Measurements from ENCODE around the gene PTK6.

Gene PTK6

DNA sequence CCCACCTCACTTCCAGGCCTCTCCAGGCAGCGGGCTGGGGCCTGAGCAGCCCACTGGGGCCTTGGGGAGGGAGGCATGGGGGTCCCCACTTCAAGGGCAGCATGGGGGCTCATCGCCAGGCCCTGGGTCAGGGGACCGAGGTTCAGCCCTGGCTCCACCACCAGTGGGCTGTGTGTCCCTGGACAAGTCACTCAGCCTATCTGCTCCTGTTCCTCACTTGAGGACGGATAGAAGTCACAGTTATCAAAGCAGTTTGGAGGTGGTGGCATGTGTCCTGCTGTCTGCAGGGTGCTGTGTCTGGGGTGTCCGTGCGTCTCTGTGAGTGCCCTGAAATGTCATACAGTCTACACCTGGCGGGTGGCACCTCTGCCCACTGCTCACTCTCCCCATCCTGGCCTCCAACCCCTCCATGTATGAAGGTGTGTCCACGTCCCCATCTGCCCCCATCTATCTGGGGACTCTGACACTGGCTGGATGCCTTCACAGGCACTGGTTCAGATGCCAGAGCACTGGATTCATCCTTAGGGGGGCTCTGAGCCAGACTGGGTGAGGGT, 41.9 kb downstream of the PTK6 start:
- DNase-seq (ENCODE audit: extremely low read depth, insufficient read length): no peak
- H3K4me3 ChIP-seq (replicated peaks; ENCODE audit: low read depth, low read length): no peak overlapping the region
- no peaks in the 10 kb centered on the region; the same call in 1 of the 2 replicates for H3K27me3 ChIP-seq (replicated peaks; ENCODE audit: control insufficient read depth, insufficient read depth, low read length)
- H3K36me3 ChIP-seq (ENCODE audit: control insufficient read depth, insufficient read depth, low read length): no peaks in the 10 kb centered on the region
- TF ChIP-seq, protein P1, sequence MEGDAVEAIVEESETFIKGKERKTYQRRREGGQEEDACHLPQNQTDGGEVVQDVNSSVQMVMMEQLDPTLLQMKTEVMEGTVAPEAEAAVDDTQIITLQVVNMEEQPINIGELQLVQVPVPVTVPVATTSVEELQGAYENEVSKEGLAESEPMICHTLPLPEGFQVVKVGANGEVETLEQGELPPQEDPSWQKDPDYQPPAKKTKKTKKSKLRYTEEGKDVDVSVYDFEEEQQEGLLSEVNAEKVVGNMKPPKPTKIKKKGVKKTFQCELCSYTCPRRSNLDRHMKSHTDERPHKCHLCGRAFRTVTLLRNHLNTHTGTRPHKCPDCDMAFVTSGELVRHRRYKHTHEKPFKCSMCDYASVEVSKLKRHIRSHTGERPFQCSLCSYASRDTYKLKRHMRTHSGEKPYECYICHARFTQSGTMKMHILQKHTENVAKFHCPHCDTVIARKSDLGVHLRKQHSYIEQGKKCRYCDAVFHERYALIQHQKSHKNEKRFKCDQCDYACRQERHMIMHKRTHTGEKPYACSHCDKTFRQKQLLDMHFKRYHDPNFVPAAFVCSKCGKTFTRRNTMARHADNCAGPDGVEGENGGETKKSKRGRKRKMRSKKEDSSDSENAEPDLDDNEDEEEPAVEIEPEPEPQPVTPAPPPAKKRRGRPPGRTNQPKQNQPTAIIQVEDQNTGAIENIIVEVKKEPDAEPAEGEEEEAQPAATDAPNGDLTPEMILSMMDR (IDR thresholded peaks at IDR 0.05; ENCODE audit: insufficient read depth, low read length, poor library complexity, severe bottlenecking): no peak

DNA sequence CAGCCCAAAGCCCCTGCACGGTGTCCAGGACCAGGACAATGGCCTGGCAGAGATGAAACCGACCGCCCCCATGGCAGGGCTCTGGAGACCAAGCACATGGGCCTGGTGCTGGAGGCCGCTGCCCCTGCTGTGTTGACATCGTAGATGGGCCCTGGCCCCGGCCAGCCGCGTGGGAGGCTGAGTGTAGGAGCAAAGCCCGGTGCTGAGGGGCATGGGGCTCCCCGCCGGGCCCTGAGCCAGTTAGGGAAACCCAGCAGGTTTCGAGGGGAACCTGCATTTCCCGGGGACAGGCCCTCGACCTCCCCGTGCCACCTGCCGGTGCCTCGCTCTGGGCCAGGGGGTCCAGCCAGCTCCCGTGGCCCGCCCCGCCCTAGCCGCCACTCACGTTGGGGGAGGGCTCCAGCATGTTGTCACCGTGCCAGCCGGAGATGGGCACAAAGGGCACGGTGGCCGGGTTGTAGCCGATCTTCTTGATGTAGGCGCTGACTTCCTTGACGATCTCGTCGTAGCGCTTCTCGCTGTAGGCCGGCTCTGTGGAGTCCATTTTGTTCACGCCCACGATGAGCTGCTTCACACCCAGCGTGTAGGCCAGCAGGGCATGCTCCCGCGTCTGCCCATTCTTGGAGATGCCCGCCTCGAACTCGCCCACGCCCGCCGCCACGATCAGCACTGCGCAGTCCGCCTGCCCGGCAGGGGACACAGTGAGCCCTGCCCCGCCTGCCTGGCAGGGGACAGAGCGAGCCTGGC, 42.6 kb downstream of the PTK6 start:
- H3K4me3 ChIP-seq (replicated peaks; ENCODE audit: low read depth, low read length): no peak overlapping the region
- H3K36me3 ChIP-seq (ENCODE audit: control insufficient read depth, insufficient read depth, low read length): no peaks in the 10 kb centered on the region
- no peak for DNase-seq (ENCODE audit: extremely low read depth, insufficient read length)
- H3K27me3 ChIP-seq (replicated peaks; ENCODE audit: control insufficient read depth, insufficient read depth, low read length): no peaks in the 10 kb centered on the region; the same call in 1 of the 2 replicates
- TF ChIP-seq, protein P1 (IDR thresholded peaks at IDR 0.05; ENCODE audit: insufficient read depth, low read length, poor library complexity, severe bottlenecking): no peak

DNA sequence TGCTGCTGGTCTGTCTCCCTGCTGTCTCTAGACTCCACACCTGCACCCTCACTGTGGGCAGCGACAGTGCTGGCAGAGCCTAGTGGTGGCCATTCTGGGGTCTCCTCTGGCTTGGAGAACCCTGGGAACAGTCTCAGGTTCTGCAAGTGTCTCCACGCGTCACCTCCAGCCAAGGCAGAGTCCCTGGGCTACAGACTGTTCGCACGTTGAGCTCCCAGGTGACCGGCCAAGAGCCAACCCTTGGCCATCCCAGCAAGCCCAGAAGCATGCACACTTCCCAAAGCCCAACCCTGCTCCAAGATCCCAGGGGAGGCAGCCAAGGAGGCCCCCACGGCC, 43.1 kb downstream of the PTK6 start:
- no peak overlapping the region for H3K4me3 ChIP-seq (replicated peaks; ENCODE audit: low read depth, low read length)
- no peak for DNase-seq (ENCODE audit: extremely low read depth, insufficient read length)
- TF ChIP-seq, protein P1 (IDR thresholded peaks at IDR 0.05; ENCODE audit: insufficient read depth, low read length, poor library complexity, severe bottlenecking): no peak
- no peaks in the 10 kb centered on the region; the same call in 1 of the 2 replicates for H3K27me3 ChIP-seq (replicated peaks; ENCODE audit: control insufficient read depth, insufficient read depth, low read length)
- H3K36me3 ChIP-seq (ENCODE audit: control insufficient read depth, insufficient read depth, low read length): no peaks in the 10 kb centered on the region

DNA sequence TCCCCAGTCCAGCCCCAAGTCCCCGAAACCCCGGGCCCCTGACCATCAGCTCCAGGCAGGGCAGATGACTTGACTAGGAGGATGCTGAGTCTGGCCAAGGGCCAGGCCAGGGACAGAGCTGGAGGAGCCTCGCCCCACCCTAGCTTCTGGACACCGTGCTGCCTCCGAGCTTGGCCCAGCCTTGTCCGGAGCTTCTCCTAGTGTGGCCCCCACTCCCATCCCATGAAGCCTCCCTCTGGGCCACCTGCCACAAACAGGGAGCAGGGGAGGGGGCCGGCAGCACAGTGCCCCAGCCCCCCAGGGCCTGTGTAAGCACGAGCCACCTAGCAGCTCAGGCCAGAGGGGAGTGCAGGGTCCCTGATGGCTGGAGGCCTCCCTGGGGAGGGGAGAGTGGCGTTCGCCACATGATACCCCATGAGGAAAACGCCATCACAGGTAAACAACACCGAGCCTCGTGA, 43.6 kb downstream of the PTK6 start:
- Histone ChIP-seq H3K27me3 (replicated peaks; ENCODE audit: control insufficient read depth, insufficient read depth, low read length) (no peaks in the 10 kb centered on the region; the same call in 1 of the 2 replicates), H3K4me3 (replicated peaks; ENCODE audit: low read depth, low read length) (no peak overlapping the region), H3K36me3 (ENCODE audit: control insufficient read depth, insufficient read depth, low read length) (no peaks in the 10 kb centered on the region)
- TF ChIP-seq, protein P1 (IDR thresholded peaks at IDR 0.05; ENCODE audit: insufficient read depth, low read length, poor library complexity, severe bottlenecking): no peak
- no peak for DNase-seq (ENCODE audit: extremely low read depth, insufficient read length)

DNA sequence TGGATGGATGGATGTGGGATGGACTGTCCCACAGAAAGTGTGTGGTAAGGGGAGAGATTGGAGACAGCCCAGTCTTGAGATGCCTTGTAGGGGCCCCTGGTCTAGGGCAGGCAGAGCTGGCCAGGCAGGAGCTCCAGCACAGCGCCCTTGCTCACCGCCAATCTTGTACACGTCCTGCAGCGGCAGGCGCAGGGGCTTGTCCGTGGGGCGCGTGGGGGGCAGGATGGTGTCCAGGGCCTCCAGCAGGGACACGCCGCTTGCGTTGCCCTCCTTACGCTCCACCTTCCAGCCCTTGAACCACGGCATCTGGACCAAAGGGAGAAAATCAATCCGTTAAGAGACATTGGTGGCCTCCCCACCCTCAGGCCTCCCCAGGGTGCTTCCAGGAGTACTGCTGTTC, 44.2 kb downstream of the PTK6 start:
- Histone ChIP-seq H3K36me3 (ENCODE audit: control insufficient read depth, insufficient read depth, low read length) (no peaks in the 10 kb centered on the region), H3K4me3 (replicated peaks; ENCODE audit: low read depth, low read length) (no peak overlapping the region), H3K27me3 (replicated peaks; ENCODE audit: control insufficient read depth, insufficient read depth, low read length) (no peaks in the 10 kb centered on the region; the same call in 1 of the 2 replicates)
- no peak for DNase-seq (ENCODE audit: extremely low read depth, insufficient read length)
- TF ChIP-seq, protein P1 (IDR thresholded peaks at IDR 0.05; ENCODE audit: insufficient read depth, low read length, poor library complexity, severe bottlenecking): no peak

Measured in GM06990 (cell line).